Left hindlimb (tissue), 1 donor: ENCODE data around the gene PCDHA8.
"Not testable (repeated sequence)": the region's sequence is repeated elsewhere in the genome, so short reads cannot be mapped to it uniquely, and the experiment has no call there.

Experiments
- DNase-seq: peaks from one replicate; pipeline ENCODE4 v3.0.0-alpha.2; 2018

The PCDHA8 gene

DNA sequence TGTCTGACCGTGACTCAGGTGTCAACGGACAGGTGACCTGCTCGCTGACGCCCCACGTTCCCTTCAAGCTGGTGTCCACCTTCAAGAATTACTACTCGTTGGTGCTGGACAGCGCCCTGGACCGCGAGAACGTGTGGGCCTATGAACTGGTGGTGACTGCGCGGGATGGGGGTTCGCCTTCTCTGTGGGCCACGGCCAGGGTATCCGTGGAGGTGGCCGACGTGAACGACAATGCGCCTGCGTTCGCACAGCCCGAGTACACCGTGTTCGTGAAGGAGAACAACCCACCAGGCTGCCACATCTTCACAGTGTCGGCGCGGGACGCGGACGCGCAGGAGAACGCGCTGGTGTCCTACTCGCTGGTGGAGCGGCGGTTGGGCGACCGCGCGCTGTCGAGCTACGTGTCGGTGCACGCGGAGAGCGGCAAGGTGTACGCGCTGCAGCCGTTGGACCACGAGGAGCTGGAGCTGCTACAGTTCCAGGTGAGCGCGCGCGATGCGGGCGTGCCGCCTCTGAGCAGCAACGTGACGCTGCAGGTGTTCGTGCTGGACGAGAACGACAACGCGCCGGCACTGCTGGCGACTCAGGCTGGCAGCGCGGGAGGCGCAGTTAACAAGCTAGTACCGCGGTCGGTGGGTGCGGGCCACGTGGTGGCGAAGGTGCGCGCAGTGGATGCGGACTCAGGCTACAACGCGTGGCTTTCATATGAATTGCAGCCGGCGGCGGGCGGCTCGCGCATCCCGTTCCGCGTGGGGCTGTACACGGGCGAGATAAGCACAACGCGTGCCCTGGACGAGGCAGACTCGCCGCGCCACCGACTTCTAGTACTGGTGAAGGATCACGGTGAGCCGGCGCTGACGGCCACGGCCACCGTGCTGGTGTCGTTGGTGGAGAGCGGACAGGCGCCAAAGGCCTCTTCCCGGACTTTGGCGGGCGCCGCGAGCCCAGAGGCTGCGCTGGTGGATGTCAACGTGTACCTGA is 29.5 kb downstream of the PCDHA8 start:
- no peak for DNase-seq

DNA sequence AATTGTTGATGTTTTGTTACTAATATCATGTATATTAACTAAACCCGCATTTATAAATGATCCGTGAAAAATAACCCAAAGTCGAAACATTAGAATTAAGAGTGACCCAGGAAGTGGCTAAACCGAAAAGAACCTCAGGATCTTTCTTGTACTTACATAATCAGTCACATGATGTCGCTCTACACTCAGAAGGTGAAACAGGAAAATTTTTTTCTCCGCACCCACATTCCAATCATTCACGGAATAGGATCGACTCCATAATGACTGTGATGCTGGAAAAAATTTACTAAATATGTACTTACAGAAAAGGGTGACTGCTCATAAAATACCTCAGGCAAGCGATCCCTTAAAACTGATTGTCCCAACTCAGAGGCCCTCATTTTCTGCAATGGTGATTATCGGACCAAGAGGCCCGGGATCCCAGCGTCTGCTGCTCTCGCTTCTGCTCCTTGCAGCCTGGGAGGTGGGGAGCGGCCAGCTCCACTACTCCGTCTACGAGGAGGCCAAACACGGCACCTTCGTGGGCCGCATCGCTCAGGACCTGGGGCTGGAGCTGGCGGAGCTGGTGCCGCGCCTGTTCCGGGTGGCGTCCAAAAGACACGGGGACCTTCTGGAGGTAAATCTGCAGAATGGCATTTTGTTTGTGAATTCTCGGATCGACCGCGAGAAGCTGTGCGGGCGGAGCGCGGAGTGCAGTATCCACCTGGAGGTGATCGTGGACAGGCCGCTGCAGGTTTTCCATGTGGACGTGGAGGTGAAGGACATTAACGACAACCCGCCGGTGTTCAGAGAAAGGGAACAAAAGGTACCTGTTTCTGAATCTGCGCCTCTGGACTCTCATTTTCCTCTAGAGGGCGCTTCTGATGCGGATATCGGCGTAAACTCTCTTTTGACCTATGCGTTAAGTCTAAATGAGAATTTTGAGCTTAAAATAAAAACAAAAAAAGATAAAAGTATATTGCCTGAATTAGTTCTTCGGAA is 34.4 kb downstream of the PCDHA8 start, which contains the start of gene PCDHA12:
TSS of gene PCDHA12 (plus strand) at position 224 of the 981 bp plus-strand sequence. CDS start at position 389, 165 bp downstream.
- DNase-seq: no peak

DNA sequence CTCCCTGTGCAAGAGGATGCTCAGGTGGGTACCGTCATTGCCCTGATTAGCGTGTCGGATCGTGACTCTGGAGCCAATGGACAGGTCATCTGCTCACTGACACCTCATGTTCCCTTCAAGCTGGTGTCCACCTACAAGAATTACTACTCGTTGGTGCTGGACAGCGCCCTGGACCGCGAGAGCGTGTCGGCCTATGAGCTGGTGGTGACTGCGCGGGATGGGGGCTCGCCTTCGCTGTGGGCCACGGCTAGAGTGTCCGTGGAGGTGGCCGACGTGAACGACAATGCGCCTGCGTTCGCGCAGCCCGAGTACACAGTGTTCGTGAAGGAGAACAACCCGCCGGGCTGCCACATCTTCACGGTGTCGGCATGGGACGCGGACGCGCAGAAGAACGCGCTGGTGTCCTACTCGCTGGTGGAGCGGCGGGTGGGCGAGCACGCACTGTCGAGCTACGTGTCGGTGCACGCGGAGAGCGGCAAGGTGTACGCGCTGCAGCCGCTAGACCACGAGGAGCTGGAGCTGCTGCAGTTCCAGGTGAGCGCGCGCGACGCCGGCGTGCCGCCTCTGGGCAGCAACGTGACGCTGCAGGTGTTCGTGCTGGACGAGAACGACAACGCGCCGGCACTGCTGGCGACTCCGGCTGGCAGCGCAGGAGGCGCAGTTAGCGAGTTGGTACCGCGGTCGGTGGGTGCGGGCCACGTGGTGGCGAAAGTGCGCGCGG is 35.7 kb downstream of the PCDHA8 start:
- DNase-seq: not testable (repeated sequence)

DNA sequence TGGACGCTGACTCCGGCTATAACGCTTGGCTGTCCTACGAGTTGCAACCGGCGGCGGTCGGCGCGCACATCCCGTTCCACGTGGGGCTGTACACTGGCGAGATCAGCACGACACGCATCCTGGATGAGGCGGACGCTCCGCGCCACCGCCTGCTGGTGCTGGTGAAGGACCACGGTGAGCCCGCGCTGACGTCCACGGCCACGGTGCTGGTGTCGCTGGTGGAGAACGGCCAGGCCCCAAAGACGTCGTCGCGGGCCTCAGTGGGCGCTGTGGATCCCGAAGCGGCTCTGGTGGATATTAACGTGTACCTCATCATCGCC is 36.2 kb downstream of the PCDHA8 start:
- DNase-seq: no peak

DNA sequence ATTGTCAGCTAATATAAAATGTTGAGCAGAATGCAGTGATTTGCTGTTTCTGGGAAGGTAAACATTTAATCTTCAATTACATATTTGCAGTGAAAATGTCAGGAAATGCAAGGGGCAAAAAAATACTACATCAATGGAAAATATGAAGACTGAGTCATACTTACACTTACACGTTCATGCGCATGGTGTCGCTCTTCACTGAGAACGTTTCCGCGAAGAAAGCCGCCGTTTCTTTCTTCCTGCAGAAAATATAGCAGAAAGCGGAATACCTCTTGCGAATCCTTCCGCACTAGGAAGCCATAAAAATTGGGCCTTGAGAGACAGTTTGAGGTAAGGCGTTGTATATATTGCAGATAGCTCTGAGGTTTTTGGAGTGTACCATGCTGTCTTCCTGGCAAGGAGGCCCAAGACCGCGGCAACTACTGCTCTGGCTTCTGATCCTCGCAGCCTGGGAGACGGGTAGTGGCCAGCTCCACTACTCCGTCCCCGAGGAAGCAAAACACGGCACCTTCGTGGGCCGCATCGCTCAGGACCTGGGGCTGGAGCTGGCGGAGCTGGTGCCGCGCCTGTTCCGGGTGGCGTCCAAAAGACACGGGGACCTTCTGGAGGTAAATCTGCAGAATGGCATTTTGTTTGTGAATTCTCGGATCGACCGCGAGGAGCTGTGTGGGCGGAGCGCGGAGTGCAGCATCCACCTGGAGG is 41.1 kb downstream of the PCDHA8 start, which contains the start of gene PCDHA13:
TSS of gene PCDHA13 (plus strand) at position 236 of the 702 bp plus-strand sequence. CDS start at position 381, 145 bp downstream.
- DNase-seq: no peak

DNA sequence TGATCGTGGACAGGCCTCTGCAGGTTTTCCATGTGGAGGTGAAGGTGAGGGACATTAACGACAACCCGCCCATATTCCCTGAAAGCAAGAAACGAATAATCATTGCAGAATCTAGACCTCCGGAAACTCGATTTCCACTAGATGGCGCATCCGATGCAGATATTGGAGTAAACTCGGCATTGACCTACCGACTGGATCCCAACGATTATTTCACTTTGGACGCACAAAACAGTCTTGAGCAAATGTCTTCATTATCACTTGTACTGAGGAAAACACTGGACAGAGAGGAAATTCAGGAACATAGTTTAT is 41.6 kb downstream of the PCDHA8 start:
- DNase-seq: no peak

DNA sequence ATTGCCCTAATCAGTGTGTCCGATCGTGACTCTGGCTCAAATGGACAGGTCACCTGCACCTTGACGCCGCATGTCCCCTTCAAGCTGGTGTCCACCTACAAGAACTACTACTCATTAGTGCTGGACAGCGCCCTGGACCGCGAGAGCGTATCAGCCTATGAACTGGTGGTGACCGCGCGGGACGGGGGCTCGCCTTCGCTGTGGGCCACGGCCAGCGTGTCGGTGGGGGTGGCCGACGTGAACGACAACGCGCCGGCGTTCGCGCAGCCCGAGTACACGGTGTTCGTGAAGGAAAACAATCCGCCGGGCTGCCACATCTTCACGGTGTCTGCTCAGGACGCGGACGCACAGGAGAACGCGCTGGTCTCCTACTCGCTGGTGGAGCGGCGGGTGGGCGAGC is 42.4 kb downstream of the PCDHA8 start:
- no peak for DNase-seq

DNA sequence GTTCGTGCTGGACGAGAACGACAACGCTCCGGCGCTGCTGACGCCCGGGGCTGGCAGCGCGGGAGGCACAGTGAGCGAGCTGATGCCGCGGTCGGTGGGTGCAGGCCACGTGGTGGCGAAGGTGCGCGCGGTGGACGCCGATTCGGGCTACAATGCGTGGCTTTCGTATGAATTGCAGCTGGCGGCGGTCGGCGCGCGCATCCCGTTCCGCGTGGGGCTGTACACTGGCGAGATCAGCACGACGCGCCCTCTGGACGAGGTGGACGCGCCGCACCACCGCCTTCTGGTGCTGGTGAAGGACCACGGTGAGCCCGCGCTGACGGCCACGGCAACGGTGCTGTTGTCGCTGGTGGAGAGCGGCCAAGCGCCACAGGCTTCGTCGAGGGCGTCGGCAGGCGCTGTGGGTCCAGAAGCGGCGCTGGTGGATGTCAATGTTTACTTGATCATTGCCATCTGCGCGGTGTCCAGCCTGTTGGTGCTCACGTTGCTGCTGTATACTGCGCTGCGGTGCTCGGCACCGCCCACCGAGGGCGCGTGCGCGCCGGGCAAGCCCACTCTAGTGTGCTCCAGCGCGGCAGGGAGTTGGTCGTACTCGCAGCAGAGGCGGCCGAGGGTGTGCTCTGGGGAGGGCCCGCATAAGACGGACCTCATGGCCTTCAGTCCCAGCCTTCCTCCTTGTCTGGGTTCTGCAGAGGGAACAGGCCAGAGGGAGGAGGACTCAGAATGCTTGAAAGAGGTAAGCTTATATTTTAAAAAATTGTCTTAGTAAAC is 43.1 kb downstream of the PCDHA8 start:
- DNase-seq: no peak
